Activated naive CD4-positive, alpha-beta T cell treated with anti-CD3 and anti-CD28 coated beads for 36 hours (primary cell): Measurements from ENCODE around the gene SPATS2L. TPM values are rescaled to one million over a fixed set of nuclear protein-coding genes. Genes with fewer than 3 reads are reported as not detected.

ENCODE experiments used
- CTCF ChIA-PET: fragments of 350-600 bp; sonication (Branson Sonifier 250); formaldehyde crosslinking; loops from one replicate; lab custom pipeline; 2021; ENCODE audit warnings: antibody characterized with exemption; lab: Charles Lee
- DNase-seq: peaks from one replicate; pipeline ENCODE4 v3.0.0-alpha.2; 2020
- H3K27ac Mint-ChIP-seq: one replicate; pipeline ENCODE4 v1.8.0; 2021; ENCODE audit warnings: mild to moderate bottlenecking, mixed read lengths
- H3K27me3 Mint-ChIP-seq: one replicate; pipeline ENCODE4 v1.8.0; 2021; ENCODE audit warnings: low read depth, mixed read lengths
- H3K36me3 Mint-ChIP-seq: one replicate; pipeline ENCODE4 v1.8.0; 2021; ENCODE audit warnings: low read depth, mixed read lengths
- H3K4me1 Mint-ChIP-seq: one replicate; pipeline ENCODE4 v1.8.0; 2021; ENCODE audit warnings: low read depth, mixed read lengths
- H3K4me3 Mint-ChIP-seq: one replicate; pipeline ENCODE4 v1.8.0; 2021; ENCODE audit warnings: mild to moderate bottlenecking, moderate library complexity, mixed read lengths
- H3K9me3 Mint-ChIP-seq: one replicate; pipeline ENCODE4 v1.8.0; 2021; ENCODE audit warnings: mixed read lengths
- intact Hi-C: fragments of 100-400 bp; cut with micrococcal nuclease; formaldehyde crosslinking; loops from one replicate; pipeline ENCODE4 v1.15.1; 2023
- total RNA-seq, 2 experiments: library from RNA; stranded (reverse); gene quantifications; one replicate each; pipeline ENCODE4 v1.2.3, GENCODE V29; 2021

Gene SPATS2L
- total RNA-seq, 2 experiments from 2014 or later, result 8.9 to 10.9 TPM

DNA sequence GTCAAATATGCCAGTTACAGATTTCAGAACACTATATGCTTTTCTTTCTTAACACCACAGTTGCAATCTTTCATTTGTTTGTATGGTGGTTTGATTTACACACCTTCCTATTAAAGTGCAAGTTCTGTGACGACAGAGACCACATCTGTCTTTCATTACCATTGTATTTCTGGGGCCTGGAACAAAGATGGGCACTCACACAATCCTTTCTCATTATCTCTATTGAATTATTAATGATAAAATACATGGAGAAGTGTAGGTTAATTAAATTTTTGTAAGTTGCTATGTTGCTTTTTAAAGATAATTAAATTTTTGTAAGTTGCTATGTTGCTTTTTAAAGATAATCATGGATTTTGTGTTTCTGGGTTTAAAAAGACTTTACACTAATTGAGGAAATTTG, 123.5 kb downstream of the SPATS2L start:
- no peaks in the 10 kb centered on the region for H3K36me3 Mint-ChIP-seq
- H3K27ac Mint-ChIP-seq, result no peak overlapping the region
- CTCF ChIA-PET, result no interaction called here
- H3K27me3 Mint-ChIP-seq, result no peaks in the 10 kb centered on the region
- intact Hi-C loops, result no loop called here
- DNase-seq, result no peak
- no peaks in the 10 kb centered on the region for H3K9me3 Mint-ChIP-seq
- no peak overlapping the region for H3K4me3 Mint-ChIP-seq
- peaks cover 9% of the 10 kb centered on the region for H3K4me1 Mint-ChIP-seq

- Mint-ChIP-seq H3K27me3 (no peaks in the 10 kb centered on the region), H3K9me3 (no peaks in the 10 kb centered on the region), H3K36me3 (no peaks in the 10 kb centered on the region), H3K4me3 (no peak overlapping the region), H3K4me1 (peaks cover 2% of the 10 kb centered on the region), H3K27ac (no peak overlapping the region)
- CTCF ChIA-PET, result interaction anchor here (1.1 kb wide), 1 partner anchor 121 kb away, joined by 5 read pairs; no protein-coding TSS in a partner anchor
- DNase-seq, result no peak
- intact Hi-C loops, result no loop called here
Measured at GRCh38 chr2:200431996-200432705, 125.7 kb downstream of the SPATS2L start.

DNA sequence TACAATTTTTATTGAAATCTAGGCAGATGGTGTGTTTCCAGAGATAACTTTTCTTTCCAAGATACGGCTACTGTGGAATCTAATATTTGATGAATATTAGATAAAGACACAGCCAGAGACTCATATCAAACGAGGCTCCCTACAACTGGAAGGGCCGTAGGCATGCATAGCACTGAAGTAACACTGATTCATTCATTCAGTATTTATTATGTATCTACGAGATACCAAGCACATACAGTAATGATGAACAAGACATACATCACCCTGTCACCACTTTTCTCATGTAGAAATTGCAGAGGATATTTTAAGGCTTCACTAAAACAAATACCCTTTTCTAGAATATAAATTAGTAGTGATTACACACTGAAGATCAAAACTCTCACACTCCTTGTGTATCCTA, 128.9 kb downstream of the SPATS2L start:
- peaks cover 2% of the 10 kb centered on the region for H3K4me1 Mint-ChIP-seq
- no peaks in the 10 kb centered on the region for H3K27me3 Mint-ChIP-seq
- no peak for DNase-seq
- no peak overlapping the region for H3K4me3 Mint-ChIP-seq
- no peaks in the 10 kb centered on the region for H3K9me3 Mint-ChIP-seq
- CTCF ChIA-PET, result interaction anchor here (1.0 kb wide), 1 partner anchor 46 kb away, joined by 3 read pairs; no protein-coding TSS in a partner anchor
- intact Hi-C loops, result no loop called here
- no peak overlapping the region for H3K27ac Mint-ChIP-seq
- no peaks in the 10 kb centered on the region for H3K36me3 Mint-ChIP-seq

GRCh38 chr2:200438251-200438650, 131.8 kb downstream of the SPATS2L start:
- Mint-ChIP-seq H3K27ac (no peak overlapping the region), H3K9me3 (no peaks in the 10 kb centered on the region), H3K4me1 (no peaks in the 10 kb centered on the region), H3K4me3 (no peak overlapping the region), H3K36me3 (no peaks in the 10 kb centered on the region), H3K27me3 (no peaks in the 10 kb centered on the region)
- intact Hi-C loops, result no loop called here
- CTCF ChIA-PET, result no interaction called here
- no peak for DNase-seq

- no peaks in the 10 kb centered on the region for H3K9me3 Mint-ChIP-seq
- DNase-seq, result no peak
- no peak overlapping the region for H3K27ac Mint-ChIP-seq
- no peaks in the 10 kb centered on the region for H3K4me1 Mint-ChIP-seq
- intact Hi-C loops, result no loop called here
- no peaks in the 10 kb centered on the region for H3K36me3 Mint-ChIP-seq
- H3K27me3 Mint-ChIP-seq, result no peaks in the 10 kb centered on the region
- CTCF ChIA-PET, result no interaction called here
- no peak overlapping the region for H3K4me3 Mint-ChIP-seq
Measured at GRCh38 chr2:200438846-200439245, 132.4 kb downstream of the SPATS2L start.

DNA sequence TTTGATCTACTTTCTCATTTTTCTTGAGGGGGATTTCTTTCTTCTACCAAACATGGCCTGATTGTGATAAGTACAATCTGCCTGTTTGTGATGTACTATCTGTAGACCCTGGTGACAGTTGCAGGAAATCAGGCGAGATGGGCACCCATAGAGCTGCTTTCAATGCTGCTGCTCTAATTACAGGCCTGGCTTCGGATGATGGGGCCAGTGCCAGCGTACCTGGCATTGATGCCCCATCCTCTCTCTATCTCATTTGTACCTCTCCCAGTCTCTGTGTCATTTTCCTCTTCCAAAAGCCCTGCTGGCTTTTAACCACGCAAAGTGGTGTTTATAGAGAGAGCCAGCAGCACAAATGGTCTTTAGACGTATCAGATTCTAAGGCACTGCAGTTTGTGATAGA, 133.5 kb downstream of the SPATS2L start:
- CTCF ChIA-PET, result no interaction called here

GRCh38 chr2:200442471-200442870, 136.0 kb downstream of the SPATS2L start:
- no peaks in the 10 kb centered on the region for H3K36me3 Mint-ChIP-seq
- CTCF ChIA-PET, result interaction anchor here (0.7 kb wide), 1 partner anchor 66 kb away, joined by 3 read pairs; no protein-coding TSS in a partner anchor

More for the DNA sequence above, 133.5 kb downstream of the SPATS2L start:
- Mint-ChIP-seq H3K27ac (no peak overlapping the region), H3K36me3 (no peaks in the 10 kb centered on the region), H3K4me3 (no peak overlapping the region), H3K27me3 (no peaks in the 10 kb centered on the region), H3K4me1 (no peaks in the 10 kb centered on the region), H3K9me3 (no peaks in the 10 kb centered on the region)
- intact Hi-C loops, result no loop called here
- no peak for DNase-seq

GRCh38 chr2:200443376-200443775, 136.9 kb downstream of the SPATS2L start:
- Mint-ChIP-seq H3K27me3 (no peaks in the 10 kb centered on the region), H3K9me3 (no peaks in the 10 kb centered on the region), H3K4me3 (no peak overlapping the region), H3K4me1 (peaks cover 18% of the 10 kb centered on the region), H3K27ac (no peak overlapping the region), H3K36me3 (no peaks in the 10 kb centered on the region)
- DNase-seq, result no peak
- CTCF ChIA-PET, result interaction anchor here (2.9 kb wide), 1 partner anchor 40 kb away, joined by 9 read pairs; no protein-coding TSS in a partner anchor
- intact Hi-C loops, result no loop called here

More at GRCh38 chr2:200442471-200442870, 136.0 kb downstream of the SPATS2L start:
- Mint-ChIP-seq H3K27me3 (no peaks in the 10 kb centered on the region), H3K9me3 (no peaks in the 10 kb centered on the region), H3K4me3 (no peak overlapping the region), H3K4me1 (peaks cover 14% of the 10 kb centered on the region), H3K27ac (no peak overlapping the region)
- no peak for DNase-seq
- intact Hi-C loops, result no loop called here

DNA sequence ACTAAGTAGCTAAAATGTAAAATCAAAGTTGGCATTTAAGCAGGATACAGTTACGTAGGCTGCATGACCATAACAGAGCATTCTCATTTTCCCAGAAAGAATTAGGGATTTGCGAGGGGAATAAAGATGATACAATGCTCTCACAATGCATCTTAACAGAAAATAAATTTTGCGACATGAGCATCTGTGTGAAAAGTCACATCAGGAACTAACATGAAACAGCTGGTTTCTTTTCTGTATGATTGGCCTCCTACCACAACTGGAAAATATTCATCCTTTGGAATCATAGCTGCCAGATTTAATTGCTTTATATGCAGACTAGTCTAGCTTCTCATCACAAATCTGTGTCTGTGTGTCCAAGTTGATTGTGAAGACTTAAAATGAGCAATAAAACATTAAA, 137.4 kb downstream of the SPATS2L start:
- CTCF ChIA-PET, result interaction anchor here (0.9 to 2.9 kb wide), 2 partner anchors 24 to 39 kb away, joined by 3 to 9 read pairs; no protein-coding TSS in a partner anchor
- peaks cover 23% of the 10 kb centered on the region for H3K4me1 Mint-ChIP-seq
- no peaks in the 10 kb centered on the region for H3K36me3 Mint-ChIP-seq
- no peak for DNase-seq
- H3K27me3 Mint-ChIP-seq, result no peaks in the 10 kb centered on the region
- no peak overlapping the region for H3K4me3 Mint-ChIP-seq
- H3K9me3 Mint-ChIP-seq, result no peaks in the 10 kb centered on the region
- intact Hi-C loops, result no loop called here
- H3K27ac Mint-ChIP-seq, result no peak overlapping the region

DNA sequence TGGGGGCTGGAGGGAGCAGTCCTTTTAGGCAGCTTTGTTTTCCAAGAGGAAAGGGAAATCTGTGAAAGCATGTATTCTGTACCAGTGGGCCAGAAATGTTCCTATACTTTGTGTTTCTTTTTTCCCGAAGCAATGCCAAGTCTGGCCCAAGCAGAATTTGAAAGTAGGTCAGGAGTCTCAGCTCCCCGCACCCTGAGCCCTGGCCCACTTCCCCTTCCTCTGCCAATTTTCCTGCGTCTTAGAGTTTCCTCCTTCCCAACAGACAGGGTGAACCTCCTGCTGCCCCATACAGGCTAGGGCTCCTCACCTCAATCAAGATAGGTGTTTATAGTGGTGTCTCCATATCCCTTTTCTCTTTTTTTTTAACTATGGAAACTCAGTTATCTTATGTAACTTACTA, 138.0 kb downstream of the SPATS2L start:
- no peak overlapping the region for H3K4me3 Mint-ChIP-seq
- H3K9me3 Mint-ChIP-seq, result no peaks in the 10 kb centered on the region
- no peak overlapping the region for H3K27ac Mint-ChIP-seq
- H3K27me3 Mint-ChIP-seq, result no peaks in the 10 kb centered on the region
- intact Hi-C loops, result no loop called here
- CTCF ChIA-PET, result interaction anchor here (0.9 to 2.9 kb wide), 2 partner anchors 23 to 39 kb away, joined by 3 to 9 read pairs; no protein-coding TSS in a partner anchor
- peaks cover 26% of the 10 kb centered on the region for H3K4me1 Mint-ChIP-seq
- DNase-seq, result no peak
- H3K36me3 Mint-ChIP-seq, result no peaks in the 10 kb centered on the region

- intact Hi-C loops, result loop anchor here (1.0 kb wide), 1 partner anchor 26 kb away; no protein-coding TSS in a partner anchor
- CTCF ChIA-PET, result interaction anchor here (1.3 to 2.9 kb wide), 2 partner anchors 22 to 38 kb away, joined by 5 to 9 read pairs; no protein-coding TSS in a partner anchor
- Mint-ChIP-seq H3K4me3 (no peak overlapping the region), H3K27me3 (no peaks in the 10 kb centered on the region), H3K9me3 (no peaks in the 10 kb centered on the region), H3K27ac (no peak overlapping the region), H3K36me3 (no peaks in the 10 kb centered on the region), H3K4me1 (peaks cover 26% of the 10 kb centered on the region)
- DNase-seq, result no peak
Measured at GRCh38 chr2:200445284-200445683, 138.8 kb downstream of the SPATS2L start.

DNA sequence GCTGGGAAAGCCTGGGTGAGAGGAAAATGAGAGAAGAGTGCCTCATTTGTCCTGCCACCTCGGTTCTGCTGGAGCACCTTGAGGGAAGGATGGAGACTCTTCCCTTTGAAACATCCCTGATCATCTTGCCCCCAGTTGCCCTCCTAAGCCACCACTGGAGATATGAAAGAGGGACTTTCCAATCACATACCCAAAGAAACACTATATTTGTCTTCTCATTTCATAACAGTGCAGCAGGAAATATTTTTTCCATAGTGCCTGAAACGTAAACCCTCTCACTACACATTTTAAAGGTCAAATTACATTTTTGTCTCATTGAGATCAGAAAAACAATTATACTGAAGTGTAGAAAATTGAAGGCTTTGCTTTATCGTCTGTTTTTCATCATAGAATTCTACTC, 140.1 kb downstream of the SPATS2L start:
- Mint-ChIP-seq H3K4me3 (no peak overlapping the region), H3K27me3 (no peaks in the 10 kb centered on the region), H3K4me1 (peaks cover 26% of the 10 kb centered on the region), H3K27ac (peak overlapping the region; percentile 48), H3K36me3 (no peaks in the 10 kb centered on the region), H3K9me3 (no peaks in the 10 kb centered on the region)
- DNase-seq, result no peak
- intact Hi-C loops, result loop anchor here (1.0 kb wide), 3 partner anchors 9 to 40 kb away; no protein-coding TSS in a partner anchor
- CTCF ChIA-PET, result no interaction called here
